ENCODE results near the gene DGLUCY. TPM values are rescaled to one million over a fixed set of nuclear protein-coding genes. Genes with fewer than 3 reads are reported as not detected.

The DGLUCY gene
- total and polyA plus RNA-seq, 2 experiments from 2014 or later = 44.8 to 51.3 TPM

GRCh38 chr14:91269076-91269991 lies 155.5 kb downstream of the DGLUCY start:
- Histone ChIP-seq H3K9me2 (replicated peaks; ENCODE audit: insufficient read depth) (no peaks in the 10 kb centered on the region), H3K27me3 (no peaks in the 10 kb centered on the region), H3K4me2 (no peak overlapping the region), H3K4me3 (no peak overlapping the region), H3K9me3 (ENCODE audit: low read depth) (no peaks in the 10 kb centered on the region), H3K36me3 (replicated peaks; ENCODE audit: insufficient read depth, low read depth) (no peaks in the 10 kb centered on the region), H3K79me2 (no peaks in the 10 kb centered on the region), H3K4me1 (ENCODE audit: insufficient read depth) (peaks cover 6% of the 10 kb centered on the region), H4K20me1 (ENCODE audit: insufficient read depth, poor library complexity, severe bottlenecking) (no peaks in the 10 kb centered on the region), H3K27ac (no peak overlapping the region), H2AFZ (no peak overlapping the region)
- TF ChIP-seq CTCF (IDR thresholded peaks at IDR 0.05; ENCODE audit: poor library complexity) = no peak
- no peak for TF ChIP-seq EZH2 (IDR thresholded peaks at IDR 0.05; ENCODE audit: borderline replicate concordance)
- TF ChIP-seq EZH2phosphoT487 (IDR thresholded peaks at IDR 0.05; ENCODE audit: low read depth, severe bottlenecking, unreplicated experiment) = no peak
- DNase-seq (ENCODE audit: low spot score) = no peak
- WGBS (ENCODE audit: low lambda C conversion rate, missing lambda C conversion rate) = 85% methylated on average over 20 of the region's 24 CpGs

DNA sequence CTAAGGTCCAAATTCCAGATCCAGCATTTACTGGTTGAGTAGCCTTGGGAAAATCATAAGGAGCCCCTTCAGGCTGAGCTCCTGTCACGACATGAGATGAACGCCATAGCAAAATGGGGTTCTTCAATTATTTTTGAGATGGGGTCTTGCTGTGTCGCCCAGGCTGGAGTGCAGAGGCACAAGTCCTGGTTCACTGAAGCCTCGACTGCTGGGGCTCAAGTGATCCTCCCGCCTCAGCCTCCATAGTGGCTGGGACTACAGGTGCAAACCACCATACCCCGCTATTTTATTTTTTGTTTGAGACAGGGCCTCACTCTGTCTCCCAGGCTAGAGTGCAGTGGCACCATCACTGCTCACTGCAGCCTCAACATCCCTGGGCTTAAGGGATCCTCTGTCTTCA lies 156.3 kb downstream of the DGLUCY start:
- no peaks in the 10 kb centered on the region for H3K9me3 ChIP-seq (ENCODE audit: low read depth)
- DNase-seq (ENCODE audit: low spot score) = no peak
- no peaks in the 10 kb centered on the region for H3K36me3 ChIP-seq (replicated peaks; ENCODE audit: insufficient read depth, low read depth)
- no peaks in the 10 kb centered on the region for H3K9me2 ChIP-seq (replicated peaks; ENCODE audit: insufficient read depth)
- no peak for TF ChIP-seq EZH2 (IDR thresholded peaks at IDR 0.05; ENCODE audit: borderline replicate concordance)
- no peak for TF ChIP-seq EZH2phosphoT487 (IDR thresholded peaks at IDR 0.05; ENCODE audit: low read depth, severe bottlenecking, unreplicated experiment)
- no peak overlapping the region for H3K4me2 ChIP-seq
- H4K20me1 ChIP-seq (ENCODE audit: insufficient read depth, poor library complexity, severe bottlenecking) = no peaks in the 10 kb centered on the region
- H2AFZ ChIP-seq = no peak overlapping the region
- no peak overlapping the region for H3K4me3 ChIP-seq
- 94% methylated on average over 6 of the region's 6 CpGs for WGBS (ENCODE audit: low lambda C conversion rate, missing lambda C conversion rate)
- H3K27ac ChIP-seq = no peak overlapping the region
- no peaks in the 10 kb centered on the region for H3K79me2 ChIP-seq
- no peaks in the 10 kb centered on the region for H3K27me3 ChIP-seq
- H3K4me1 ChIP-seq (ENCODE audit: insufficient read depth) = no peaks in the 10 kb centered on the region

DNA sequence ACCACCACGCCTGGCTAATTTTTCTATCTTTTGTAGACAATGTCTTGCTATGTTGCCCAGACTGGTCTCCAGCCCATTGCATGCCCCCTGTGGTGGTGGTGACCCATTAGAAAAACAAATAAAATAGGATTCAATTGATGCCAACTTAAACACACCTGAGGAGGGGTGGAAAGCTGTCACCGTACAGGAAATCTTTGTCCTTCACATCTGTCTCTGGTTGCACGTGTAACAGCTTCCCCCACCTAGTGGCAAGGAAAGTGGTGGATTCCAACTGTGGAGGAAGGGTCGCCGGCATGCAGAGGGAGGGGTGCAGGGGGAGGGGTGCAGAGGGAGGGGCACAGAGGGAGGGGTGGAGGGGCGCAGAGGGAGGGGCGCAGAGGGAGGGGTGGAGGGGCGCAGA lies 156.7 kb downstream of the DGLUCY start:
- Histone ChIP-seq H3K79me2 (no peaks in the 10 kb centered on the region), H3K27me3 (no peaks in the 10 kb centered on the region), H2AFZ (no peak overlapping the region), H3K4me3 (no peak overlapping the region), H3K4me2 (no peak overlapping the region), H3K4me1 (ENCODE audit: insufficient read depth) (no peaks in the 10 kb centered on the region), H3K9me3 (ENCODE audit: low read depth) (no peaks in the 10 kb centered on the region), H4K20me1 (ENCODE audit: insufficient read depth, poor library complexity, severe bottlenecking) (no peaks in the 10 kb centered on the region), H3K36me3 (replicated peaks; ENCODE audit: insufficient read depth, low read depth) (no peaks in the 10 kb centered on the region), H3K27ac (no peak overlapping the region), H3K9me2 (replicated peaks; ENCODE audit: insufficient read depth) (no peaks in the 10 kb centered on the region)
- TF ChIP-seq CTCF (IDR thresholded peaks at IDR 0.05; ENCODE audit: poor library complexity) (no peak), EZH2 (IDR thresholded peaks at IDR 0.05; ENCODE audit: borderline replicate concordance) (no peak), EZH2phosphoT487 (IDR thresholded peaks at IDR 0.05; ENCODE audit: low read depth, severe bottlenecking, unreplicated experiment) (no peak)
- no peak for DNase-seq (ENCODE audit: low spot score)
- 77% methylated on average over 3 of the region's 8 CpGs for WGBS (ENCODE audit: low lambda C conversion rate, missing lambda C conversion rate)

DNA sequence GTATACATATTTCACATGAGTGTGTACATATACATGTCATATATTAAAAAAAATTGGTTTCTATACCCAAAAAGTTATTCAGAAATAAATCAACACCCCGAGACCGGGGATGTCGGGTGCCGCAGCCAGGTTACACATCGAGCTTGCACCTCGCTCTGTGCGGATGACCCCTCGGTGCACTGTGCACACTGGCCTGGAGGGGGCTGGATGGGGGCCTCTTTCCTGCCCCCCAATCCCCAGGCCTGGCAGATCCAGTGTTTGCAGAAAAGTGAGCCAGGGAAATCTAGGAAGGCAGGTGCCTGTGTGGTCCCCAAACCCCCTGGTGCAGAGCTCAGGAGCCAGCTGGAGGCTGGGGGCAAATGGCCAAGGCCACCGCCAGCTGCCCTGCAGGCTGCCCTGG lies 157.8 kb downstream of the DGLUCY start:
- H3K4me2 ChIP-seq = no peak overlapping the region
- no peak overlapping the region for H2AFZ ChIP-seq
- TF ChIP-seq EZH2phosphoT487 (IDR thresholded peaks at IDR 0.05; ENCODE audit: low read depth, severe bottlenecking, unreplicated experiment) (no peak), EZH2 (IDR thresholded peaks at IDR 0.05; ENCODE audit: borderline replicate concordance) (no peak), CTCF (IDR thresholded peaks at IDR 0.05; ENCODE audit: poor library complexity) (no peak)
- no peak overlapping the region for H3K27ac ChIP-seq
- 95% methylated on average over 9 of the region's 9 CpGs for WGBS (ENCODE audit: low lambda C conversion rate, missing lambda C conversion rate)
- DNase-seq (ENCODE audit: low spot score) = no peak
- H4K20me1 ChIP-seq (ENCODE audit: insufficient read depth, poor library complexity, severe bottlenecking) = no peaks in the 10 kb centered on the region
- no peaks in the 10 kb centered on the region for H3K4me1 ChIP-seq (ENCODE audit: insufficient read depth)
- H3K27me3 ChIP-seq = no peaks in the 10 kb centered on the region
- H3K4me3 ChIP-seq = no peak overlapping the region
- H3K79me2 ChIP-seq = no peaks in the 10 kb centered on the region
- no peaks in the 10 kb centered on the region for H3K9me2 ChIP-seq (replicated peaks; ENCODE audit: insufficient read depth)
- H3K36me3 ChIP-seq (replicated peaks; ENCODE audit: insufficient read depth, low read depth) = no peaks in the 10 kb centered on the region
- no peaks in the 10 kb centered on the region for H3K9me3 ChIP-seq (ENCODE audit: low read depth)
